IMR-90 (cell line): ENCODE data around the gene ANGEL1. TPM values are rescaled to one million over a fixed set of nuclear protein-coding genes. Genes with fewer than 3 reads are reported as not detected.

ENCODE experiments used
- ATAC-seq: fragments of 200-7000 bp; cut with Tn5 transposase; 2 replicates; pipeline ENCODE4 v1.9.1; 2020; ENCODE audit warnings: low read depth, mild to moderate bottlenecking, moderate library complexity
- BruUV-seq: library from RNA; stranded (reverse); fragments of 400-500 nt; replicated peaks from 2 replicates; lab custom pipeline; 2021; lab: Mats Ljungman, UMichigan
- CTCF ChIA-PET: fragments of 300-600 bp; formaldehyde crosslinking; extraction: SDS; loops from one replicate; lab custom pipeline; 2021; ENCODE audit warnings: antibody characterized with exemption; lab: Yijun Ruan, JAX
- POLR2A ChIA-PET: fragments of 300-600 bp; sonication (Branson Sonifier 250); formaldehyde crosslinking; loops from one replicate; lab custom pipeline; 2022; ENCODE audit warnings: antibody characterized with exemption; ENCODE audit not compliant: unreplicated experiment; lab: Charles Lee
- DNase-seq: peaks from one replicate; pipeline ENCODE4 v3.0.0; 2013
- H2AFZ ChIP-seq: replicated peaks from 2 replicates; pipeline ENCODE3; 2013; ENCODE audit warnings: low read length, mild to moderate bottlenecking; ENCODE audit not compliant: poor library complexity
- H2AK5ac ChIP-seq: 2 replicates; pipeline ENCODE4 v1.6.1; 2013; ENCODE audit warnings: low read depth, low read length, inconsistent platforms
- H2AK9ac ChIP-seq: replicated peaks from 2 replicates; pipeline ENCODE3; 2013; ENCODE audit warnings: mild to moderate bottlenecking, low read depth, low read length, moderate library complexity; ENCODE audit not compliant: poor library complexity
- H2BK120ac ChIP-seq: 2 replicates; pipeline ENCODE4 v1.6.1; 2013; ENCODE audit warnings: low read depth, low read length, inconsistent platforms
- H2BK15ac ChIP-seq: 3 replicates; pipeline ENCODE4 v1.6.1; 2013; ENCODE audit warnings: low read depth, low read length, inconsistent platforms
- H2BK20ac ChIP-seq: 2 replicates; pipeline ENCODE4 v1.6.1; 2013; ENCODE audit warnings: low read depth, mild to moderate bottlenecking, inconsistent platforms, low read length, moderate library complexity
- H2BK5ac ChIP-seq: 2 replicates; pipeline ENCODE4 v1.6.1; 2013; ENCODE audit warnings: mild to moderate bottlenecking, low read depth, low read length, inconsistent platforms; ENCODE audit not compliant: poor library complexity, severe bottlenecking
- H3K14ac ChIP-seq: replicated peaks from 2 replicates; pipeline ENCODE4 v1.6.1; 2013; ENCODE audit warnings: low read depth, low read length, inconsistent platforms
- H3K18ac ChIP-seq: 2 replicates; pipeline ENCODE4 v1.6.1; 2013; ENCODE audit warnings: low read depth, low read length, control low read depth
- H3K23ac ChIP-seq: 2 replicates; pipeline ENCODE4 v1.6.1; 2013; ENCODE audit warnings: low read depth, low read length, inconsistent platforms
- H3K27ac ChIP-seq: 2 replicates; pipeline ENCODE4 v1.5.1; 2013; ENCODE audit warnings: mild to moderate bottlenecking, control low read depth, low read length; ENCODE audit not compliant: insufficient read depth
- H3K27me3 ChIP-seq: 2 replicates; pipeline ENCODE4 v1.6.1; 2013; ENCODE audit warnings: low read length; ENCODE audit not compliant: control insufficient read depth, insufficient read depth
- H3K36me3 ChIP-seq: 2 replicates; pipeline ENCODE4 v1.6.1; 2013; ENCODE audit warnings: low read length, mixed read lengths; ENCODE audit not compliant: control insufficient read depth, insufficient read depth
- H3K4ac ChIP-seq: 2 replicates; pipeline ENCODE4 v1.6.1; 2013; ENCODE audit warnings: low read depth, low read length, inconsistent platforms
- H3K4me1 ChIP-seq: 2 replicates; pipeline ENCODE4 v1.6.1; 2013; ENCODE audit warnings: low read length, mixed read lengths; ENCODE audit not compliant: control insufficient read depth, insufficient read depth
- H3K4me2 ChIP-seq: 2 replicates; pipeline ENCODE4 v1.6.1; 2013; ENCODE audit warnings: low read depth, mild to moderate bottlenecking, control low read depth, low read length, moderate library complexity
- H3K4me3 ChIP-seq: 2 replicates; pipeline ENCODE4 v1.5.1; 2013; ENCODE audit warnings: low read depth, mild to moderate bottlenecking, control low read depth, low read length, moderate library complexity; ENCODE audit not compliant: insufficient read depth
- H3K56ac ChIP-seq: 2 replicates; pipeline ENCODE4 v1.6.1; 2013; ENCODE audit warnings: low read length, inconsistent platforms; ENCODE audit not compliant: insufficient read depth; ENCODE audit errors: extremely low read depth
- H3K79me1 ChIP-seq, 2 experiments: 2 replicates each; pipeline ENCODE4 v1.6.1; 2013; ENCODE audit warnings: low read length in 2 of 2, inconsistent platforms in 1 of 2, low read depth in 1 of 2
- H3K9ac ChIP-seq: 2 replicates; pipeline ENCODE4 v1.6.1; 2013; ENCODE audit warnings: low read depth, low read length, control low read depth
- H3K9me1 ChIP-seq: 2 replicates; pipeline ENCODE4 v1.6.1; 2013; ENCODE audit warnings: low read length, inconsistent platforms; ENCODE audit not compliant: insufficient read depth
- H3K9me3 ChIP-seq: 2 replicates; pipeline ENCODE4 v1.6.1; 2013; ENCODE audit warnings: low read length; ENCODE audit not compliant: control insufficient read depth, insufficient read depth
- H4K20me1 ChIP-seq: 2 replicates; pipeline ENCODE4 v1.6.1; 2013; ENCODE audit warnings: low read length, inconsistent platforms; ENCODE audit not compliant: insufficient read depth
- H4K5ac ChIP-seq: 2 replicates; pipeline ENCODE4 v1.6.1; 2013; ENCODE audit warnings: mild to moderate bottlenecking, low read depth, low read length, control low read depth
- H4K8ac ChIP-seq, 2 experiments: 2 replicates each; pipeline ENCODE4 v1.6.1; 2013; ENCODE audit warnings: low read depth in 2 of 2, low read length in 2 of 2, control low read depth in 1 of 2, inconsistent platforms in 1 of 2
- H4K91ac ChIP-seq: 2 replicates; pipeline ENCODE4 v1.6.1; 2013; ENCODE audit warnings: low read depth, low read length, inconsistent platforms; ENCODE audit not compliant: insufficient read depth
- BHLHE40 ChIP-seq: fragments of 150-350 bp; IDR thresholded peaks from 2 replicates; pipeline ENCODE4 v1.6.1; 2016; ENCODE audit warnings: mild to moderate bottlenecking, low read depth, low read length
- CEBPB ChIP-seq: IDR thresholded peaks from 2 replicates; pipeline ENCODE4 v1.6.1; 2012; ENCODE audit warnings: low read depth, low read length, improper control_type of control experiment
- CHD1 ChIP-seq: IDR thresholded peaks from 2 replicates; pipeline ENCODE4 v1.6.1; 2012; ENCODE audit warnings: low read depth, low read length, improper control_type of control experiment
- ELK1 ChIP-seq: fragments of 150-350 bp; IDR thresholded peaks from 2 replicates; pipeline ENCODE4 v1.6.1; 2016; ENCODE audit warnings: low read depth, mild to moderate bottlenecking, low read length, moderate library complexity, borderline replicate concordance
- FOS ChIP-seq: fragments of 150-350 bp; IDR thresholded peaks from 2 replicates; pipeline ENCODE4 v1.6.1; 2016; ENCODE audit warnings: low read depth, low read length
- MAFK ChIP-seq: IDR thresholded peaks from 2 replicates; pipeline ENCODE4 v1.6.1; 2012; ENCODE audit warnings: low read depth, low read length, improper control_type of control experiment
- MAZ ChIP-seq: IDR thresholded peaks from 2 replicates; pipeline ENCODE4 v1.6.1; 2012; ENCODE audit warnings: low read depth, mild to moderate bottlenecking, low read length, improper control_type of control experiment, moderate library complexity, borderline replicate concordance
- MXI1 ChIP-seq: IDR thresholded peaks from 2 replicates; pipeline ENCODE4 v1.6.1; 2012; ENCODE audit warnings: low read depth, mild to moderate bottlenecking, low read length, moderate library complexity, borderline replicate concordance
- NFE2L2 ChIP-seq: fragments of 150-350 bp; IDR thresholded peaks from 2 replicates; pipeline ENCODE4 v1.6.1; 2016; ENCODE audit warnings: low read depth, mild to moderate bottlenecking, low read length
- POLR2A ChIP-seq: IDR thresholded peaks from 2 replicates; pipeline ENCODE4 v1.6.1; 2012; ENCODE audit warnings: mild to moderate bottlenecking, low read depth, low read length
- RAD21 ChIP-seq: IDR thresholded peaks from 2 replicates; pipeline ENCODE4 v1.6.1; 2012; ENCODE audit warnings: low read length, improper control_type of control experiment
- RCOR1 ChIP-seq: IDR thresholded peaks from 2 replicates; pipeline ENCODE4 v1.6.1; 2012; ENCODE audit warnings: mild to moderate bottlenecking, low read length, improper control_type of control experiment; ENCODE audit not compliant: insufficient replicate concordance
- SMC3 ChIP-seq: fragments of 150-350 bp; IDR thresholded peaks from 2 replicates; pipeline ENCODE4 v1.6.1; 2016; ENCODE audit warnings: low read depth, mild to moderate bottlenecking, antibody characterized with exemption, low read length, moderate library complexity
- WGBS, 2 experiments: methylation state at CpG; one replicate each; pipeline versions ENCODE4 v1.1.5 to v1.1.7; 2013; ENCODE audit warnings: missing lambda C conversion rate in 2 of 2; ENCODE audit not compliant: insufficient read length in 1 of 2; ENCODE audit errors: extremely low coverage in 2 of 2; 5-methylcytosine and 5-hydroxymethylcytosine counted together
- dilution Hi-C: fragments of 300-500 bp; cut with HindIII; formaldehyde crosslinking; loops from one replicate; pipeline ENCODE4 v1.14.3; 2018; ENCODE audit warnings: low sequenced_read_pairs; ENCODE audit not compliant: unreplicated experiment
- in situ Hi-C: fragments of 300-500 bp; cut with MboI; formaldehyde crosslinking; loops from 3 replicates; pipeline ENCODE4 v1.14.3; 2019; ENCODE audit warnings: low sequenced_read_pairs, inconsistent platforms, mixed read lengths
- intact Hi-C: fragments of 100-400 bp; cut with micrococcal nuclease; formaldehyde crosslinking; loops from 2 replicates; pipeline ENCODE4 v1.10.0; 2022
- polyA plus RNA-seq, 3 experiments: library from polyadenylated mRNA; depleted of rRNA; stranded (reverse); fragments of >200 nt; gene quantifications; 2 replicates each; pipeline ENCODE4 v1.2.3, GENCODE V29; 2012; ENCODE audit warnings: low replicate concordance in 1 of 3
- total RNA-seq: library from RNA; depleted of rRNA; stranded (reverse); fragments of >200 nt; gene quantifications from 2 replicates; pipeline ENCODE4 v1.2.3, GENCODE V29; 2012
- TF ChIP-seq, protein P1 (sequence below): fragments of 150-350 bp; IDR thresholded peaks from 2 replicates; pipeline ENCODE4 v1.6.1; 2017; ENCODE audit warnings: mild to moderate bottlenecking, antibody characterized with exemption, low read length, low read depth
- TF ChIP-seq, protein P2 (sequence below): conservative IDR thresholded peaks from 2 replicates; pipeline ENCODE4 v1.5.1; 2012; ENCODE audit warnings: mild to moderate bottlenecking, low read depth, low read length, improper control_type of control experiment

ANGEL1 gene
- total and polyA plus RNA-seq, 2 of the 4 experiments (the other 2 are of a cell fraction): 4.1 to 10.0 TPM

GRCh38 chr14:76782885-76783566 lies 29.7 kb downstream of the ANGEL1 start:
- Histone ChIP-seq H2BK15ac (no peak overlapping the region), H3K79me1 (no peaks in the 10 kb centered on the region), H4K8ac (no peak overlapping the region), H3K9ac (no peak overlapping the region), H2BK5ac (no peak overlapping the region), H4K20me1 (no peaks in the 10 kb centered on the region), H2AK5ac (no peak overlapping the region), H3K36me3 (peaks cover 6% of the 10 kb centered on the region), H2BK120ac (no peak overlapping the region), H3K9me3 (no peaks in the 10 kb centered on the region), H3K14ac (no peak overlapping the region), H3K4me3 (no peak overlapping the region), H4K5ac (no peak overlapping the region), H3K27me3 (no peaks in the 10 kb centered on the region), H3K23ac (no peak overlapping the region), H3K4me1 (peaks cover 4% of the 10 kb centered on the region; the same call in 1 of the 2 replicates), H3K4me2 (no peak overlapping the region), H2BK20ac (no peak overlapping the region), H2AK9ac (peak overlapping the region; percentile 60), H3K9me1 (peaks cover 2% of the 10 kb centered on the region; the same call in 1 of the 2 replicates), H3K18ac (no peak overlapping the region), H3K4ac (no peak overlapping the region), H3K56ac (no peak overlapping the region), H3K27ac (no peak overlapping the region), H4K91ac (no peak overlapping the region), H2AFZ (no peak overlapping the region)
- DNase-seq: no peak
- dilution Hi-C loops: no loop called here
- no peak for ATAC-seq
- no TSS peak for BruUV-seq
- WGBS, 2 experiments: 65% methylated on average over 4 of the region's 9 CpGs; no CpG with 5 or more reads in 1 of the 2 experiments
- in situ Hi-C loops: loop anchor here (5.0 kb wide), 1 partner anchor 66 kb away; no protein-coding TSS in a partner anchor
- ChIA-PET CTCF (interaction anchor here (0.6 kb wide), 1 partner anchor 154 kb away, joined by 3 read pairs; no protein-coding TSS in a partner anchor), POLR2A (no interaction called here)
- intact Hi-C loops: no loop called here
- TF ChIP-seq ELK1: no peak
- TF ChIP-seq BHLHE40: no peak
- TF ChIP-seq, protein P1, sequence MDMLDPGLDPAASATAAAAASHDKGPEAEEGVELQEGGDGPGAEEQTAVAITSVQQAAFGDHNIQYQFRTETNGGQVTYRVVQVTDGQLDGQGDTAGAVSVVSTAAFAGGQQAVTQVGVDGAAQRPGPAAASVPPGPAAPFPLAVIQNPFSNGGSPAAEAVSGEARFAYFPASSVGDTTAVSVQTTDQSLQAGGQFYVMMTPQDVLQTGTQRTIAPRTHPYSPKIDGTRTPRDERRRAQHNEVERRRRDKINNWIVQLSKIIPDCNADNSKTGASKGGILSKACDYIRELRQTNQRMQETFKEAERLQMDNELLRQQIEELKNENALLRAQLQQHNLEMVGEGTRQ: no peak
- TF ChIP-seq RAD21: no peak
- TF ChIP-seq FOS: no peak
- no peak for TF ChIP-seq MAZ
- TF ChIP-seq, protein P2, sequence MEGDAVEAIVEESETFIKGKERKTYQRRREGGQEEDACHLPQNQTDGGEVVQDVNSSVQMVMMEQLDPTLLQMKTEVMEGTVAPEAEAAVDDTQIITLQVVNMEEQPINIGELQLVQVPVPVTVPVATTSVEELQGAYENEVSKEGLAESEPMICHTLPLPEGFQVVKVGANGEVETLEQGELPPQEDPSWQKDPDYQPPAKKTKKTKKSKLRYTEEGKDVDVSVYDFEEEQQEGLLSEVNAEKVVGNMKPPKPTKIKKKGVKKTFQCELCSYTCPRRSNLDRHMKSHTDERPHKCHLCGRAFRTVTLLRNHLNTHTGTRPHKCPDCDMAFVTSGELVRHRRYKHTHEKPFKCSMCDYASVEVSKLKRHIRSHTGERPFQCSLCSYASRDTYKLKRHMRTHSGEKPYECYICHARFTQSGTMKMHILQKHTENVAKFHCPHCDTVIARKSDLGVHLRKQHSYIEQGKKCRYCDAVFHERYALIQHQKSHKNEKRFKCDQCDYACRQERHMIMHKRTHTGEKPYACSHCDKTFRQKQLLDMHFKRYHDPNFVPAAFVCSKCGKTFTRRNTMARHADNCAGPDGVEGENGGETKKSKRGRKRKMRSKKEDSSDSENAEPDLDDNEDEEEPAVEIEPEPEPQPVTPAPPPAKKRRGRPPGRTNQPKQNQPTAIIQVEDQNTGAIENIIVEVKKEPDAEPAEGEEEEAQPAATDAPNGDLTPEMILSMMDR: no peak
- TF ChIP-seq MXI1: no peak
- TF ChIP-seq NFE2L2: no peak
- TF ChIP-seq RCOR1: no peak
- TF ChIP-seq CHD1: no peak
- TF ChIP-seq SMC3: no peak
- no peak for TF ChIP-seq POLR2A
- TF ChIP-seq MAFK: no peak
- no peak for TF ChIP-seq CEBPB
